ENCODE data around the gene EXTL2. TPM values are rescaled to one million over a fixed set of nuclear protein-coding genes. Genes with fewer than 3 reads are reported as not detected.
"Not testable (repeated sequence)": the region's sequence is repeated elsewhere in the genome, so short reads cannot be mapped to it uniquely, and the experiment has no call there.

Gene EXTL2
- total RNA-seq, 3 donors from 2014 or later = 8.3 to 17.0 (median 15.4) TPM

DNA sequence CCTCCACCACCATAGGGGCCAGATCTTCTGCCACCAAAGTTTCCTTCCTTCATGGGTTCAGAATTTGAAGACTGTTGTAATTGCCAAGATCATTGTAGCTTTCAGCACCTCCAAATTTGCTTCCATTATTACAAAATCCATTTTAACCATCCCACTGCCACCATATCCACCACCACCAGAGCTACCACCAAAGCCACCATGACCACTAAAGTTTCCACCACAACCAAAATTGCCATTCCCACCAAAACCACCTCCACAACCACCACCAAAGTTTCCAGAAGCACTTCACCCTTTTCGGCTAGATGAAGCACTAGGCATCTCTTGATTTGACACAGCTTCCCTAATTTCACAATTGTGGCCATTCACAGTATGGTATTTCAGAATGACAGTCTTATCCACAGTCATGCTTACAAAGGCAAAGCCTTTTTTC lies 46.5 kb upstream of the EXTL2 start:
- intact Hi-C loops (cut with DNase I; ENCODE audit: low total_unique reads) = no loop called here
- no peak for DNase-seq (ENCODE audit: low spot score in 2 of 2)
- TF ChIP-seq POLR2AphosphoS5 (IDR thresholded peaks at IDR 0.05) = no peak
- TF ChIP-seq POLR2A (IDR thresholded peaks at IDR 0.05) = no peak
- TF ChIP-seq, protein P1, sequence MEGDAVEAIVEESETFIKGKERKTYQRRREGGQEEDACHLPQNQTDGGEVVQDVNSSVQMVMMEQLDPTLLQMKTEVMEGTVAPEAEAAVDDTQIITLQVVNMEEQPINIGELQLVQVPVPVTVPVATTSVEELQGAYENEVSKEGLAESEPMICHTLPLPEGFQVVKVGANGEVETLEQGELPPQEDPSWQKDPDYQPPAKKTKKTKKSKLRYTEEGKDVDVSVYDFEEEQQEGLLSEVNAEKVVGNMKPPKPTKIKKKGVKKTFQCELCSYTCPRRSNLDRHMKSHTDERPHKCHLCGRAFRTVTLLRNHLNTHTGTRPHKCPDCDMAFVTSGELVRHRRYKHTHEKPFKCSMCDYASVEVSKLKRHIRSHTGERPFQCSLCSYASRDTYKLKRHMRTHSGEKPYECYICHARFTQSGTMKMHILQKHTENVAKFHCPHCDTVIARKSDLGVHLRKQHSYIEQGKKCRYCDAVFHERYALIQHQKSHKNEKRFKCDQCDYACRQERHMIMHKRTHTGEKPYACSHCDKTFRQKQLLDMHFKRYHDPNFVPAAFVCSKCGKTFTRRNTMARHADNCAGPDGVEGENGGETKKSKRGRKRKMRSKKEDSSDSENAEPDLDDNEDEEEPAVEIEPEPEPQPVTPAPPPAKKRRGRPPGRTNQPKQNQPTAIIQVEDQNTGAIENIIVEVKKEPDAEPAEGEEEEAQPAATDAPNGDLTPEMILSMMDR (IDR thresholded peaks at IDR 0.05) = no peak
- Histone ChIP-seq H3K4me1 (no peaks in the 10 kb centered on the region), H3K36me3 (no peaks in the 10 kb centered on the region), H3K27me3 (no peaks in the 10 kb centered on the region), H3K4me3 (no peak overlapping the region), H3K27ac (no peak overlapping the region), H3K9me3 (no peaks in the 10 kb centered on the region)

- Histone ChIP-seq H3K4me3 (no peak overlapping the region), H3K9me3 (no peaks in the 10 kb centered on the region), H3K36me3 (no peaks in the 10 kb centered on the region), H3K4me1 (no peaks in the 10 kb centered on the region), H3K27ac (no peak overlapping the region), H3K27me3 (no peaks in the 10 kb centered on the region)
- no peak for DNase-seq (ENCODE audit: low spot score in 2 of 2)
- TF ChIP-seq, protein P1 (IDR thresholded peaks at IDR 0.05) = no peak
- no peak for TF ChIP-seq POLR2AphosphoS5 (IDR thresholded peaks at IDR 0.05)
- no peak for TF ChIP-seq POLR2A (IDR thresholded peaks at IDR 0.05)
- intact Hi-C loops (cut with DNase I; ENCODE audit: low total_unique reads) = no loop called here
Measured at GRCh38 chr1:100936194-100936967, 41.7 kb upstream of the EXTL2 start.

DNA sequence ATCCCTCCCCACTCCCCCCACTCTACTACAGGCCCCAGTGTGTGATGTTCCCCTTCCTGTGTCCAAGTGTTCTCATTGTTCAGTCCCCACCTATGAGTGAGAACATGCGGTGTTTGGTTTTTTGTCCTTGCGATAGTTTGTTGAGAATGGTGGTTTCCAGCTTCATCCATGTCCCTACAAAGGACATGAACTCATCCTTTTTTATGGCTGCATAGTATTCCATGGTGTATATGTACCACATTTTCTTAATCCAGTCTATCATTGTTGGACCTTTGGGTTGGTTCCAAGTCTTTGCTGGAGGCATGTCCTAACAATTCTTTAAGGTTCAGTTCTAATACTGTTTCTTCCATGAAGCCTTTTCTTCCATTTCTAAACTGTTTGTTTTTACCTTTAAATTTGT lies 38.9 kb upstream of the EXTL2 start:
- intact Hi-C loops (cut with DNase I; ENCODE audit: low total_unique reads); H3K36me3 ChIP-seq; H3K4me3 ChIP-seq; H3K27me3 ChIP-seq; H3K4me1 ChIP-seq; H3K9me3 ChIP-seq; H3K27ac ChIP-seq; DNase-seq (ENCODE audit: low spot score in 2 of 2): not testable (repeated sequence)

DNA sequence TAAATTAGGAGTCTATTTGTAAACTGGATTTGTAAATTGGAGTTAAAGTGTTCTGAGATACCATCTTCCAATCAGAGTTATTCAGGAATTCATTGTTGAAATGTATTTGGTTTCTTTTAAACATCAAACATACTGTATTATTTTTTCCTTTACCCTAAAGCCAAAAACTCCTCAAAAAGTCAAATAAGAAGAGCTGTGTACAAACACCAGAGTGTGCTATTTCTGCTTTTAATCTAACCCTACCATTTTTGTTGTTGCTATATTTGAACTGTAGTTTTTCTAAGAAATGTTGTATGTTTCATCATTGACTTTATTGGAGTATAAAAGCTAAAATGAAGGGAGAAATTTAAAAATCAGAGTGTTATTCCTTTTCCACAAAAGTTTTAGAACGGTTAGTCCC lies 37.1 kb upstream of the EXTL2 start:
- Histone ChIP-seq H3K4me3 (no peak overlapping the region), H3K9me3 (no peaks in the 10 kb centered on the region), H3K4me1 (no peaks in the 10 kb centered on the region), H3K27ac (no peak overlapping the region), H3K27me3 (no peaks in the 10 kb centered on the region), H3K36me3 (no peaks in the 10 kb centered on the region)
- intact Hi-C loops (cut with DNase I; ENCODE audit: low total_unique reads) = no loop called here
- TF ChIP-seq, protein P1 (IDR thresholded peaks at IDR 0.05) = no peak
- no peak for TF ChIP-seq POLR2A (IDR thresholded peaks at IDR 0.05)
- TF ChIP-seq POLR2AphosphoS5 (IDR thresholded peaks at IDR 0.05) = no peak
- DNase-seq (ENCODE audit: low spot score in 2 of 2) = no peak

GRCh38 chr1:100930494-100930893 lies 35.9 kb upstream of the EXTL2 start:
- DNase-seq (ENCODE audit: low spot score in 2 of 2) = no peak
- no peaks in the 10 kb centered on the region for H3K9me3 ChIP-seq
- no peaks in the 10 kb centered on the region for H3K36me3 ChIP-seq
- no peak overlapping the region for H3K4me3 ChIP-seq
- H3K27ac ChIP-seq = no peak overlapping the region
- no peaks in the 10 kb centered on the region for H3K27me3 ChIP-seq
- intact Hi-C loops (cut with DNase I; ENCODE audit: low total_unique reads) = no loop called here
- no peaks in the 10 kb centered on the region for H3K4me1 ChIP-seq
- no peak for TF ChIP-seq POLR2AphosphoS5 (IDR thresholded peaks at IDR 0.05)
- TF ChIP-seq, protein P1 (IDR thresholded peaks at IDR 0.05) = no peak
- TF ChIP-seq POLR2A (IDR thresholded peaks at IDR 0.05) = no peak

Data from breast epithelium (tissue), 4 donors.